Liver (tissue), 9 donors: ENCODE data around the gene UNCX. TPM values are rescaled to one million over a fixed set of nuclear protein-coding genes. Genes with fewer than 3 reads are reported as not detected.

Source experiments
- DNase-seq: peaks from one replicate; pipeline ENCODE4 v3.0.0-alpha.2; 2017; ENCODE audit warnings: low spot score
- H3K27ac ChIP-seq, 2 donors: one replicate each; pipeline ENCODE4 v1.7.0; 2013; ENCODE audit warnings: inconsistent platforms in 2 of 2, low read length in 2 of 2, control low read depth in 1 of 2, low read depth in 1 of 2, mild to moderate bottlenecking in 1 of 2
- H3K27me3 ChIP-seq, 4 donors: one replicate each; pipeline versions ENCODE4 v1.6.1 to v1.7.0; 2013; ENCODE audit warnings: low read length in 3 of 4, inconsistent platforms in 1 of 4, mild to moderate bottlenecking in 1 of 4, moderate library complexity in 1 of 4; ENCODE audit not compliant: control insufficient read depth in 4 of 4, insufficient read depth in 4 of 4
- H3K36me3 ChIP-seq, 4 donors: one replicate each; pipeline versions ENCODE4 v1.6.1 to v1.7.0; 2013; ENCODE audit warnings: low read length in 3 of 4, mild to moderate bottlenecking in 3 of 4, low read depth in 1 of 4, moderate library complexity in 1 of 4; ENCODE audit not compliant: control insufficient read depth in 4 of 4, insufficient read depth in 3 of 4
- H3K4me1 ChIP-seq, 4 donors: one replicate each; pipeline versions ENCODE4 v1.6.1 to v1.7.0; 2013; ENCODE audit warnings: low read length in 3 of 4, mild to moderate bottlenecking in 3 of 4, moderate library complexity in 1 of 4; ENCODE audit not compliant: control insufficient read depth in 4 of 4, insufficient read depth in 4 of 4
- H3K4me3 ChIP-seq, 3 donors: one replicate each; pipeline versions ENCODE4 v1.6.1 to v1.7.0; 2013; ENCODE audit warnings: low read length in 3 of 3, control low read depth in 1 of 3, low read depth in 1 of 3, mild to moderate bottlenecking in 1 of 3
- H3K9ac ChIP-seq, 2 donors: one replicate each; pipeline ENCODE4 v1.7.0; 2013; ENCODE audit warnings: low read length in 2 of 2, mild to moderate bottlenecking in 2 of 2, moderate library complexity in 2 of 2, control low read depth in 1 of 2, low read depth in 1 of 2
- H3K9me3 ChIP-seq, 4 donors: one replicate each; pipeline versions ENCODE4 v1.6.1 to v1.7.0; 2013; ENCODE audit warnings: low read length in 3 of 4; ENCODE audit not compliant: control insufficient read depth in 4 of 4
- EGR1 ChIP-seq, 2 donors: IDR thresholded peaks; 2 replicates each; pipeline ENCODE4 v1.6.1; 2016 to 2018; ENCODE audit warnings: antibody characterized with exemption in 2 of 2, low read depth in 2 of 2
- FOXA1 ChIP-seq: IDR thresholded peaks from 2 replicates; pipeline ENCODE4 v1.6.1; 2016; ENCODE audit warnings: antibody characterized with exemption
- FOXA2 ChIP-seq: IDR thresholded peaks from 2 replicates; pipeline ENCODE4 v1.6.1; 2016; ENCODE audit warnings: antibody characterized with exemption
- GABPA ChIP-seq, 2 donors: IDR thresholded peaks in 1 of 2; conservative IDR thresholded peaks in 1 of 2; 2 replicates each; pipeline ENCODE4 v1.6.1; 2016; ENCODE audit warnings: antibody characterized with exemption in 2 of 2, mild to moderate bottlenecking in 1 of 2, moderate library complexity in 1 of 2
- HNF4A ChIP-seq, 2 donors: conservative IDR thresholded peaks; 2 replicates each; pipeline ENCODE4 v1.6.1; 2016; ENCODE audit warnings: antibody characterized with exemption in 2 of 2, mild to moderate bottlenecking in 2 of 2
- HNF4G ChIP-seq: IDR thresholded peaks from 2 replicates; pipeline ENCODE4 v1.6.1; 2016; ENCODE audit warnings: antibody characterized with exemption
- JUND ChIP-seq, 2 donors: IDR thresholded peaks; 2 replicates each; pipeline ENCODE4 v1.6.1; 2016; ENCODE audit warnings: antibody characterized with exemption in 2 of 2
- RAD21 ChIP-seq, 2 donors: IDR thresholded peaks; 2 replicates each; pipeline ENCODE4 v1.6.1; 2016; ENCODE audit warnings: antibody characterized with exemption in 2 of 2, mild to moderate bottlenecking in 2 of 2
- RXRA ChIP-seq, 2 donors: IDR thresholded peaks; 2 replicates each; pipeline ENCODE4 v1.6.1; 2017 to 2018; ENCODE audit warnings: antibody characterized with exemption in 2 of 2, mild to moderate bottlenecking in 1 of 2
- SP1 ChIP-seq: IDR thresholded peaks from 2 replicates; pipeline ENCODE4 v1.6.1; 2018; ENCODE audit warnings: antibody characterized with exemption, mild to moderate bottlenecking
- TAF1 ChIP-seq: conservative IDR thresholded peaks from 2 replicates; pipeline ENCODE4 v1.6.1; 2016; ENCODE audit warnings: antibody characterized with exemption, mild to moderate bottlenecking
- WGBS: extraction: QIAGEN DNeasy Blood & Tissue Kit; methylation state at CpG from one replicate; pipeline ENCODE4 v1.1.7; 2013; 5-methylcytosine and 5-hydroxymethylcytosine counted together
- polyA plus RNA-seq, 2 donors: library from polyadenylated mRNA; stranded (reverse) in 1 of 2; unstranded in 1 of 2; fragments of 200-250 nt in 1 of 2; fragments of >200 nt in 1 of 2; fragmentation: Nextera tagmentation in 1 of 2; extraction: Ambion mirVana in 1 of 2; gene quantifications; one replicate each; pipeline versions ENCODE4 v1.2.1 to v1.2.3, GENCODE V29; 2013 to 2015
- total RNA-seq, 2 donors: library from RNA; depleted of rRNA; stranded (reverse); fragments of >200 nt; gene quantifications; one replicate each; pipeline ENCODE4 v1.2.3, GENCODE V29; 2014
- TF ChIP-seq, protein P1 (sequence below): fragments of 150-350 bp; IDR thresholded peaks from 2 replicates; pipeline ENCODE4 v1.5.1; 2017; ENCODE audit warnings: improper control_type of control experiment, low read depth, low read length; ENCODE audit not compliant: missing input control
- TF ChIP-seq, protein P2 (sequence below): IDR thresholded peaks from 2 replicates; pipeline ENCODE4 v1.6.1; 2016; ENCODE audit warnings: antibody characterized with exemption
- TF ChIP-seq, protein P3 (sequence below): IDR thresholded peaks from 2 replicates; pipeline ENCODE4 v1.6.1; 2016; ENCODE audit warnings: antibody characterized with exemption
- donor health status: healthy.
- donor health status: healthy.
- donor health status: healthy.
- donor health status: healthy.
- donor health status: healthy.

Gene UNCX
- total and polyA plus RNA-seq, 4 donors: not detected

DNA sequence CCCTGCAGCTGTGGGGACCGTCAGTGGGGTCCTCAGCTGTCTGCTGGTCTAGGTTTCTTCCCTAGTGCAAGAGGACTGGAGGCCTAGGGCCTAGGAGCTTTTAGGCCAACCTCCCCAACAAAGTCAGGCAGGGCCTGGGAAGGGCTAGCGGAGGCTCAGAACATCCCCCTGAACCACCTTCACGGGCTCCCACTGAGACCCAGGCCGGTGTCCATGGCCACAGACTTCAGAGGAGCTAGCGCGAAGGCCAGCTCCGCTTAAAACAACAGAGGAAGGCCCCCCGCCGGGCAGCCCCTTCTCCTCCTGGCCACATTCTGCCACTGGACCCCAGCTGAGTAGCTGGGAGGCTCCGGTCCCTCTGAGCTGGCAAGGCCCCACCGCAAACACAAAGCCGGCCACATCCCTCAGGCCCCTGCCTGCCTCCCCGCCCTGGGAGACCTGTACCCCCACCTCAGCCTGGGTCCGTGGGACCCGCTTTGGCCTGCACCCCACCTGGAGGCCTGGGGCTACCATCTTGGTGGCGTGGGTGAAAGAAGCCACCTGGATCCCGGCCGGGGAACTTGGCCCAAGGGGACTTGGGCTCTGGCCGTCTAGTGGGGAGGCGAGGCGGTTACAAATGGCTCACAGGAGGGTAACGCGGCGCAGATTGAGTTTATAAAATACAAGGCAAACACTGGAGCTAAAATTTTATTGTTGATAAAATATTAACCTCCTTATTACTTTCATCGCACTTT is 5.4 kb upstream of the UNCX start:
- TF ChIP-seq JUND (IDR thresholded peaks at IDR 0.05): no peak
- TF ChIP-seq HNF4A (conservative IDR thresholded peaks at IDR 0.05): no peak
- TF ChIP-seq TAF1: no peak
- no peak for TF ChIP-seq FOXA1
- peaks cover 0 to 8% (median 1%) of the 10 kb centered on the region in 4 donors for H3K4me1 ChIP-seq
- no peaks in the 10 kb centered on the region for H3K36me3 ChIP-seq
- no peak overlapping the region for H3K9ac ChIP-seq
- H3K4me3 ChIP-seq: no peak overlapping the region
- WGBS: 40% methylated on average over 25 of the region's 25 CpGs
- no peak overlapping the region for H3K27ac ChIP-seq
- H3K27me3 ChIP-seq: peaks cover 15 to 27% (median 18%) of the 10 kb centered on the region in 4 donors
- H3K9me3 ChIP-seq: no peaks in the 10 kb centered on the region
- DNase-seq: no peak

DNA sequence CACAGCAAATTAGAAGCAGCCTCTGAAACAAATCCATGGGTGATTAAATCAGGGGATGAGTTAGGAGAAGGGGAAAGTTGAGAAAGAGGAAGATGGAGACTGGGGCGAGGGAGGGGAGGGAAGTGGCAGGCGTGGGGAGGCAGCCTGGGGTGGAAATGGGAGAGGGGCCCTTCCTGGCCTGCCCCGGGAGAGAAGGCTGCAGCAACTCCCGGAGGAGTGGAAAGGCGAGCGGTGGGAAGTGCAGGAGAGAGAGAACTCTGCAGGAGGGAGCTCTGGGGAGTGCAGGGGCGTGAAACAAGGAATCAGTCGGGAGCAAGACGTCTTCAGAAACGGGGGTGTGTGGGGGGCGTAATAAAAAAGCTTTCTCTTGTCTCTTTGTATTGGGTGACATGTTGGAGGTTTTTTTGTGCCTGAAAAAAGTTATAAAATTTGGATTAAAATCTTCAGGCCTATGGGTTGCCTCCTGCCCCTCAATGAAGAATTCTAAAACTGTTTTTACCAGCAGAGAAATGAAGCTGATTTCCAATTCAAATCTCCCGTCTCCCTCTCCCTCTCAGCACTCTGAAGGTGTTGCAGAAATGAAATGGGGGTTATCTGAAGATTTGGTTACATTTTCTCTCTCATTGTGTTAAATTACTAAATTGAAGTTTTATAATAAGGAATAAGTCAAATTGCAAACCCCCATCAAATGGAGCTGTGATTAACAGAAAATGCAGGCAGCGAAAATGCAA is 4.7 kb upstream of the UNCX start:
- TF ChIP-seq HNF4A (conservative IDR thresholded peaks at IDR 0.05) (no peak), FOXA2 (no peak), FOXA1 (no peak)
- TF ChIP-seq, protein P1, sequence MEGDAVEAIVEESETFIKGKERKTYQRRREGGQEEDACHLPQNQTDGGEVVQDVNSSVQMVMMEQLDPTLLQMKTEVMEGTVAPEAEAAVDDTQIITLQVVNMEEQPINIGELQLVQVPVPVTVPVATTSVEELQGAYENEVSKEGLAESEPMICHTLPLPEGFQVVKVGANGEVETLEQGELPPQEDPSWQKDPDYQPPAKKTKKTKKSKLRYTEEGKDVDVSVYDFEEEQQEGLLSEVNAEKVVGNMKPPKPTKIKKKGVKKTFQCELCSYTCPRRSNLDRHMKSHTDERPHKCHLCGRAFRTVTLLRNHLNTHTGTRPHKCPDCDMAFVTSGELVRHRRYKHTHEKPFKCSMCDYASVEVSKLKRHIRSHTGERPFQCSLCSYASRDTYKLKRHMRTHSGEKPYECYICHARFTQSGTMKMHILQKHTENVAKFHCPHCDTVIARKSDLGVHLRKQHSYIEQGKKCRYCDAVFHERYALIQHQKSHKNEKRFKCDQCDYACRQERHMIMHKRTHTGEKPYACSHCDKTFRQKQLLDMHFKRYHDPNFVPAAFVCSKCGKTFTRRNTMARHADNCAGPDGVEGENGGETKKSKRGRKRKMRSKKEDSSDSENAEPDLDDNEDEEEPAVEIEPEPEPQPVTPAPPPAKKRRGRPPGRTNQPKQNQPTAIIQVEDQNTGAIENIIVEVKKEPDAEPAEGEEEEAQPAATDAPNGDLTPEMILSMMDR: no peak
- Histone ChIP-seq H3K9me3 (no peaks in the 10 kb centered on the region), H3K27ac (no peak overlapping the region), H3K4me3 (no peak overlapping the region), H3K36me3 (no peaks in the 10 kb centered on the region), H3K27me3 (peaks cover 15 to 26% (median 17%) of the 10 kb centered on the region in 4 donors), H3K9ac (no peak overlapping the region), H3K4me1 (peaks cover 0 to 8% (median 1%) of the 10 kb centered on the region in 4 donors)
- no peak for DNase-seq
- 10% methylated on average over 13 of the region's 13 CpGs for WGBS

DNA sequence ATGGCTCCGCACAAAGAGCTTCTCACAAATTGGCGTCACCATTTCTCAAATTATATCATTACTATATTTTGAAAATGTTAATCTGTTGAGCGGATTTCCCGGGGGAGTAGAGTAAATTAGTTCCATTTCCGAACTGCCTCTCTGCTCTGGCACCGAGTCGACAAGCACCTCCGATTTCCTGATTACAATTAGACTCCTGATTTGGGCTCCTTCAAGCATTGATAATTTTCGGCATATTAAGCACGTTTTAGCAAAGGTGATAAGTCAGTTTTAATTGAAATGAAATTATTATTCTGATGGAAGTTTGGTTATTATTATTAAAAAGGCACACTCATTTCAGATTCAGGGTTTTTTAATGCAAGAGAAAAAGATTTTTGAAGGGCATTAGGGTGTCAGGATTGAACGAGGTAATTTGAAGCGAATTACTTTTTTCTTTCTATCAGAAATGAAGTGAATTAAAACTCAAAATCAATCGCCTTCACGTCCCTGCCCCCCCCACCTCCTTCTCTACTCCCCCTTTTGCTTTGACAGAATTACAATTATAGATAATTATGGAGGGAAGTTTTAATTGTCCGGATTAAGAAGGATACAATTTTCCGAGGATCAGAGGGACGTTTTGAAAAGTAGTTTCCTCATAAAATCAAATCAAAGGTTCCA is 4.0 kb upstream of the UNCX start:
- Histone ChIP-seq H3K4me3 (no peak overlapping the region), H3K36me3 (no peaks in the 10 kb centered on the region), H3K4me1 (peaks cover 0 to 10% (median 1%) of the 10 kb centered on the region in 4 donors), H3K9me3 (no peaks in the 10 kb centered on the region), H3K27ac (no peak overlapping the region), H3K9ac (no peak overlapping the region), H3K27me3 (peaks cover 11 to 23% (median 17%) of the 10 kb centered on the region in 4 donors)
- TF ChIP-seq, protein P2, sequence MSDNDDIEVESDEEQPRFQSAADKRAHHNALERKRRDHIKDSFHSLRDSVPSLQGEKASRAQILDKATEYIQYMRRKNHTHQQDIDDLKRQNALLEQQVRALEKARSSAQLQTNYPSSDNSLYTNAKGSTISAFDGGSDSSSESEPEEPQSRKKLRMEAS: no peak
- TF ChIP-seq EGR1 (IDR thresholded peaks at IDR 0.05; ENCODE audit: low read depth in 2 of 2) (no peak), GABPA (IDR thresholded peaks at IDR 0.05 in 1 of 2, conservative IDR thresholded peaks at IDR 0.05 in 1 of 2) (no peak), RAD21 (IDR thresholded peaks at IDR 0.05) (no peak), SP1 (no peak), RXRA (IDR thresholded peaks at IDR 0.05) (no peak), HNF4G (no peak)
- TF ChIP-seq, protein P1: no peak
- TF ChIP-seq, protein P3, sequence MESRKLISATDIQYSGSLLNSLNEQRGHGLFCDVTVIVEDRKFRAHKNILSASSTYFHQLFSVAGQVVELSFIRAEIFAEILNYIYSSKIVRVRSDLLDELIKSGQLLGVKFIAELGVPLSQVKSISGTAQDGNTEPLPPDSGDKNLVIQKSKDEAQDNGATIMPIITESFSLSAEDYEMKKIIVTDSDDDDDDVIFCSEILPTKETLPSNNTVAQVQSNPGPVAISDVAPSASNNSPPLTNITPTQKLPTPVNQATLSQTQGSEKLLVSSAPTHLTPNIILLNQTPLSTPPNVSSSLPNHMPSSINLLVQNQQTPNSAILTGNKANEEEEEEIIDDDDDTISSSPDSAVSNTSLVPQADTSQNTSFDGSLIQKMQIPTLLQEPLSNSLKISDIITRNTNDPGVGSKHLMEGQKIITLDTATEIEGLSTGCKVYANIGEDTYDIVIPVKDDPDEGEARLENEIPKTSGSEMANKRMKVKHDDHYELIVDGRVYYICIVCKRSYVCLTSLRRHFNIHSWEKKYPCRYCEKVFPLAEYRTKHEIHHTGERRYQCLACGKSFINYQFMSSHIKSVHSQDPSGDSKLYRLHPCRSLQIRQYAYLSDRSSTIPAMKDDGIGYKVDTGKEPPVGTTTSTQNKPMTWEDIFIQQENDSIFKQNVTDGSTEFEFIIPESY: no peak
- no peak for DNase-seq
- 9% methylated on average over 17 of the region's 17 CpGs for WGBS
